ENCODE data around the gene GLYR1. TPM values are rescaled to one million over a fixed set of nuclear protein-coding genes. Genes with fewer than 3 reads are reported as not detected.

The GLYR1 gene
- total RNA-seq, 1 experiment from 2014 or later = 67.3 TPM

DNA sequence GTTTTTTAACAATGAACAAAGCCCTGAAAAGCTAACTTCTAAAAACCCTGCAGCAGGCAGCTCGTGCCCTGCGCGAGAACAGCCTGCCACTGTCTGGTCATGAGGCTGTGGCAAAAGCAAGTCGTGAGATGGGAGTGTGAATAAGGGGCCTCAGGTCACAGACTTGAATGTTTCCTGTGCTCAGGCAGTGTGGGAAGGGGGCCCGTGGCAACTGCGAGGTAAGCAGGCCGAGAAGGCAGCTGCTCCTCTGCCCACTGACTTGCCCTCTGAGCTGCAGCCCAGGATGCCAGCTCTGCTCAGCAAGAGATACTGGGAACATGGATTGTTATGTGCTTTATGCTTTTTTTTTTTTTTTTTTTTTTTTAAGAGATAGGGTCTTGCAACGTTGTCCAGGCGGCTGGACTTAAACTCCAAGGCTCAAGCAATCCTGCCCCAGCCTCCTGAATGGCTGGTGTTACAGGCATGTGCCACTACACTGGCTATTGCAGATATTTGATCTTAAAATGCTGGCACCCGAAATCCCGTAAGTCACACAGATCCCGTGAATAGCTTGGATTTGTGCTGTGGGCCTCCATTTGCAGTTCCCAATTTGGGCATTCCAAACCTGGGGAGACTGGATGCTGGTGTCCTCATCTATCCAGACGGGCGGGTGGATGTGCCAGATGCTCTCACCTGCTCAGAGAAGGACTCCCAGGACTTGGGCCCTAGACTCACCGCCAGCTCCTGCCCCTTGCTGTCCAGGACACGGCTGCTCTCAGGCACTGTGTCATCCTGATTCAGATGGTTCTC lies 44.2 kb upstream of the GLYR1 start:
- Mint-ChIP-seq H3K27ac (ENCODE audit: low read depth, unreplicated experiment) (no peak overlapping the region), H3K4me3 (ENCODE audit: unreplicated experiment) (no peak overlapping the region), H3K27me3 (ENCODE audit: insufficient read depth, unreplicated experiment) (no peaks in the 10 kb centered on the region), H3K9me3 (ENCODE audit: unreplicated experiment) (no peaks in the 10 kb centered on the region), H3K4me1 (ENCODE audit: insufficient read depth, unreplicated experiment) (no peaks in the 10 kb centered on the region), H3K36me3 (ENCODE audit: insufficient read depth, unreplicated experiment) (peaks cover 95% of the 10 kb centered on the region)
- ChIA-PET CTCF (interaction anchor here (0.7 to 1.8 kb wide), 2 partner anchors 45 to 48 kb away, joined by 4 read pairs; partner anchors contain the start of gene PPL), POLR2A (interaction anchor here (0.6 to 1.0 kb wide), 4 partner anchors 12 to 64 kb away, joined by 3 to 4 read pairs (median 3); partner anchors contain the start of gene GLYR1)
- no peak for DNase-seq (ENCODE audit: unreplicated experiment)
- TF ChIP-seq, protein P1, sequence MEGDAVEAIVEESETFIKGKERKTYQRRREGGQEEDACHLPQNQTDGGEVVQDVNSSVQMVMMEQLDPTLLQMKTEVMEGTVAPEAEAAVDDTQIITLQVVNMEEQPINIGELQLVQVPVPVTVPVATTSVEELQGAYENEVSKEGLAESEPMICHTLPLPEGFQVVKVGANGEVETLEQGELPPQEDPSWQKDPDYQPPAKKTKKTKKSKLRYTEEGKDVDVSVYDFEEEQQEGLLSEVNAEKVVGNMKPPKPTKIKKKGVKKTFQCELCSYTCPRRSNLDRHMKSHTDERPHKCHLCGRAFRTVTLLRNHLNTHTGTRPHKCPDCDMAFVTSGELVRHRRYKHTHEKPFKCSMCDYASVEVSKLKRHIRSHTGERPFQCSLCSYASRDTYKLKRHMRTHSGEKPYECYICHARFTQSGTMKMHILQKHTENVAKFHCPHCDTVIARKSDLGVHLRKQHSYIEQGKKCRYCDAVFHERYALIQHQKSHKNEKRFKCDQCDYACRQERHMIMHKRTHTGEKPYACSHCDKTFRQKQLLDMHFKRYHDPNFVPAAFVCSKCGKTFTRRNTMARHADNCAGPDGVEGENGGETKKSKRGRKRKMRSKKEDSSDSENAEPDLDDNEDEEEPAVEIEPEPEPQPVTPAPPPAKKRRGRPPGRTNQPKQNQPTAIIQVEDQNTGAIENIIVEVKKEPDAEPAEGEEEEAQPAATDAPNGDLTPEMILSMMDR (IDR thresholded peaks at IDR 0.05; ENCODE audit: unreplicated experiment) = no peak
- BruUV-seq (replicated peaks) = no TSS peak
- intact Hi-C loops (cut with micrococcal nuclease) = no loop called here

DNA sequence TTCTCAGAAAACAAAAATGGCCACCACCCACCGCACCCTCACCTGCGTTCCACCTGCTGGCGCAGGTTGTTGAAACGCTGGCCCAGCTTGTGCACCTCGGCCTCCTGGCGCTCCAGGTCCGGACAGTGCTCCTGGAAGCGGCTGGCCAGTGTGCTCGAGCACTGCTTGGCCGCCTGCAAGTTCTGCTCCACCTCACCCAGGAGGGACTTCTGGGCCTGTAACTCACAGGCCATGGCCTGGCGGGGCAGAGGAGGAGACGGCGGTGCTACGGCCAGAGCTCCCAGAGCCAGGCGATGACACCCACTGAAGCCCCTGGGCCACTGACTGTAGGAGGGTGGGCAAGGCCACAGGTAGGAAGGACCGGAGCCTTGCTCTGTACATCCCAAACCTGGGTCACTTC lies 43.6 kb upstream of the GLYR1 start:
- no peak for DNase-seq (ENCODE audit: unreplicated experiment)
- ChIA-PET CTCF (interaction anchor here (1.8 kb wide), 1 partner anchor 46 kb away, joined by 4 read pairs; the partner anchor contains the start of gene PPL), POLR2A (interaction anchor here (0.6 to 0.9 kb wide), 2 partner anchors 13 to 65 kb away, joined by 3 read pairs; no protein-coding TSS in a partner anchor)
- no peak overlapping the region for H3K4me3 Mint-ChIP-seq (ENCODE audit: unreplicated experiment)
- no peak overlapping the region for H3K27ac Mint-ChIP-seq (ENCODE audit: low read depth, unreplicated experiment)
- intact Hi-C loops (cut with micrococcal nuclease) = no loop called here
- no peaks in the 10 kb centered on the region for H3K27me3 Mint-ChIP-seq (ENCODE audit: insufficient read depth, unreplicated experiment)
- H3K36me3 Mint-ChIP-seq (ENCODE audit: insufficient read depth, unreplicated experiment) = peaks cover 95% of the 10 kb centered on the region
- TF ChIP-seq, protein P1 (IDR thresholded peaks at IDR 0.05; ENCODE audit: unreplicated experiment) = no peak
- no peaks in the 10 kb centered on the region for H3K9me3 Mint-ChIP-seq (ENCODE audit: unreplicated experiment)
- no peaks in the 10 kb centered on the region for H3K4me1 Mint-ChIP-seq (ENCODE audit: insufficient read depth, unreplicated experiment)
- no TSS peak for BruUV-seq (replicated peaks)

DNA sequence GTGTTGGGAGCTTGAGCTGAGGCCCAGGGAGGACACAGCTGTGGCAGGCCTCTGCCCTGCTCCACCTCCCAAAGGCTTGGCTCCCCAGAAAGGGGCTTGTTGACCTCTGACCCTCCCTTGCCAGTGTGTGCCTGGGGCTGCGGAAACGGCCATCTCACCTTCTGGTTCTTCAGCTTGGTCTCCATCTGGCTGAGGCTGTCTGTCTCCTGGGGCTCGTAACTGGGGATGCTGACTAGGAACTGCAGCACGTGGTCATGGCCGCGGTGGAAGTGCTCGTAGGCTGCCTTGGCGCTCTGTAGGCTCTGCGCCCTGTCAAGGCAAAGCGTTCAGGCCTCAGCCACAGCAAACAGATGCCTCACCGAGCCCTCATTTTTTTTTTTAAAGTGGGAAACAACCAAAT lies 42.9 kb upstream of the GLYR1 start:
- Mint-ChIP-seq H3K36me3 (ENCODE audit: insufficient read depth, unreplicated experiment) (peaks cover 95% of the 10 kb centered on the region), H3K4me3 (ENCODE audit: unreplicated experiment) (no peak overlapping the region), H3K4me1 (ENCODE audit: insufficient read depth, unreplicated experiment) (peaks cover under 1% of the 10 kb centered on the region), H3K27me3 (ENCODE audit: insufficient read depth, unreplicated experiment) (no peaks in the 10 kb centered on the region), H3K9me3 (ENCODE audit: unreplicated experiment) (no peaks in the 10 kb centered on the region), H3K27ac (ENCODE audit: low read depth, unreplicated experiment) (no peak overlapping the region)
- no TSS peak for BruUV-seq (replicated peaks)
- TF ChIP-seq, protein P1 (IDR thresholded peaks at IDR 0.05; ENCODE audit: unreplicated experiment) = no peak
- CTCF ChIA-PET = interaction anchor here (0.6 kb wide), 1 partner anchor 137 kb away, joined by 3 read pairs; no protein-coding TSS in a partner anchor
- POLR2A ChIA-PET = interaction anchor here (1.3 kb wide), 1 partner anchor 48 kb away, joined by 5 read pairs; the partner anchor contains the start of gene PPL
- intact Hi-C loops (cut with micrococcal nuclease) = no loop called here
- no peak for DNase-seq (ENCODE audit: unreplicated experiment)

DNA sequence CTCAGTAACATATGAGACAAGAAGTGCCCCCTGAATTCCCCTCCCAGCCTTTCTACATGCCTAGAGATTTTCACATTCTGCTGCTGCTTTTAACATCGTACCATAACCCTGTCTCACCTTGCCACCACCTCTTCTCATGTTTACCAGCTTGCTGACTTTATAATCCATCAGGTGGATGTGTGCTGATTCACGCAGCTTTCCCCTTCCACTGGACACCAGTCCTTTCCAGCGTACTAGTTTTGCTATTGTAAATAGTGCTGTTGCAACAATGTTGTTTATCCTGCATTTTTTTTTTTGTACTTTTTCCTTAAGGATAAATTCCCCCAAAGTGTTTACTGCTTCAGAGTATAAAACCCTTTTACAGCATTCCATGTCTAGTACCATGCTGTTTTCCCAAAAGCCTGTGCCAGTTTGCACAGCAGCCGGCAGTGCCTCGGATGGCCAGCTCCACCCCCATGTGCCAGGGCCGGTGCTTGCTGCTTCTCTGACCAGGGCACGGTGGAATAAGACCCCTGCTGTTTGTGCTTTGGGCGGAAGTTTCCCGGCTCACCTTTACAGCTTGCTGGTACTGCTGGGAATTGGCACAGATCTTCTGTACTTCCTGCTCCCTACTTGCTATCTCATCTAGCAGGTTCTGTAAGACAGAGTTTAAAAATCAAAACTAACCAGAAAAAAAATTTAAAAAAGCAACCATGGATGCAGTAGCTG lies 41.5 kb upstream of the GLYR1 start:
- no TSS peak for BruUV-seq (replicated peaks)
- ChIA-PET POLR2A (interaction anchor here (0.6 to 0.8 kb wide), 3 partner anchors 9 to 159 kb away, joined by 3 to 5 read pairs (median 3); partner anchors contain the start of gene SEC14L5), CTCF (interaction anchor here (0.6 to 1.4 kb wide), 3 partner anchors 13 to 42 kb away, joined by 3 to 5 read pairs (median 3); no protein-coding TSS in a partner anchor)
- no peak for DNase-seq (ENCODE audit: unreplicated experiment)
- intact Hi-C loops (cut with micrococcal nuclease) = loop anchor here (10.0 kb wide), 1 partner anchor 46 kb away; the partner anchor contains the start of gene PPL
- Mint-ChIP-seq H3K36me3 (ENCODE audit: insufficient read depth, unreplicated experiment) (peaks cover 96% of the 10 kb centered on the region), H3K27ac (ENCODE audit: low read depth, unreplicated experiment) (no peak overlapping the region), H3K27me3 (ENCODE audit: insufficient read depth, unreplicated experiment) (no peaks in the 10 kb centered on the region), H3K4me1 (ENCODE audit: insufficient read depth, unreplicated experiment) (peaks cover 7% of the 10 kb centered on the region), H3K4me3 (ENCODE audit: unreplicated experiment) (no peak overlapping the region), H3K9me3 (ENCODE audit: unreplicated experiment) (no peaks in the 10 kb centered on the region)
- TF ChIP-seq, protein P1 (IDR thresholded peaks at IDR 0.05; ENCODE audit: unreplicated experiment) = no peak

All from MCF 10A (cell line).